ENCODE data around the gene CALCOCO1. TPM values are rescaled to one million over a fixed set of nuclear protein-coding genes. Genes with fewer than 3 reads are reported as not detected.

The CALCOCO1 gene
- polyA plus RNA-seq, 1 donor from 2014 or later = 169 TPM

DNA sequence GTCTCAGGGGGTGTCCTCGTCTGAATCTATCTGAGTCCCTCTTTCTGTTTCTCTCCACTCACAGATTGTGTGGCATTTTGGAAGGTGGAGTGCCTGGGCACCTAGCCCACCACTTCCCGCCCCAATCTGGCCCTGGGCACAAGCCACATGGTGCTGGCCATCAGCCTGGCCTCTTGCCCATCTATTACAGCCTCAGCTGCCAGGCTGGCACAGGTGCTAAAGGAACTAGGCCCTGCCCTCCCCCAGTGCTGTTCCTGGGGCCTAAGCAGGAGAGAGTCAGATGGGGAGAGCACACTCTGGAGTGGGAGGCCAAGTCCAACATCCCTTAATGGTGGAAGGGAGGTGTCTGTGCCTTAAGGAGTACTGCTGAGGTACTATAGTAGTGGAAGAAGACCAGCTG, 8.3 kb upstream of the CALCOCO1 start:
- TF ChIP-seq TAF1 (IDR thresholded peaks at IDR 0.05; ENCODE audit: low read depth) = no peak
- TF ChIP-seq, protein P1, sequence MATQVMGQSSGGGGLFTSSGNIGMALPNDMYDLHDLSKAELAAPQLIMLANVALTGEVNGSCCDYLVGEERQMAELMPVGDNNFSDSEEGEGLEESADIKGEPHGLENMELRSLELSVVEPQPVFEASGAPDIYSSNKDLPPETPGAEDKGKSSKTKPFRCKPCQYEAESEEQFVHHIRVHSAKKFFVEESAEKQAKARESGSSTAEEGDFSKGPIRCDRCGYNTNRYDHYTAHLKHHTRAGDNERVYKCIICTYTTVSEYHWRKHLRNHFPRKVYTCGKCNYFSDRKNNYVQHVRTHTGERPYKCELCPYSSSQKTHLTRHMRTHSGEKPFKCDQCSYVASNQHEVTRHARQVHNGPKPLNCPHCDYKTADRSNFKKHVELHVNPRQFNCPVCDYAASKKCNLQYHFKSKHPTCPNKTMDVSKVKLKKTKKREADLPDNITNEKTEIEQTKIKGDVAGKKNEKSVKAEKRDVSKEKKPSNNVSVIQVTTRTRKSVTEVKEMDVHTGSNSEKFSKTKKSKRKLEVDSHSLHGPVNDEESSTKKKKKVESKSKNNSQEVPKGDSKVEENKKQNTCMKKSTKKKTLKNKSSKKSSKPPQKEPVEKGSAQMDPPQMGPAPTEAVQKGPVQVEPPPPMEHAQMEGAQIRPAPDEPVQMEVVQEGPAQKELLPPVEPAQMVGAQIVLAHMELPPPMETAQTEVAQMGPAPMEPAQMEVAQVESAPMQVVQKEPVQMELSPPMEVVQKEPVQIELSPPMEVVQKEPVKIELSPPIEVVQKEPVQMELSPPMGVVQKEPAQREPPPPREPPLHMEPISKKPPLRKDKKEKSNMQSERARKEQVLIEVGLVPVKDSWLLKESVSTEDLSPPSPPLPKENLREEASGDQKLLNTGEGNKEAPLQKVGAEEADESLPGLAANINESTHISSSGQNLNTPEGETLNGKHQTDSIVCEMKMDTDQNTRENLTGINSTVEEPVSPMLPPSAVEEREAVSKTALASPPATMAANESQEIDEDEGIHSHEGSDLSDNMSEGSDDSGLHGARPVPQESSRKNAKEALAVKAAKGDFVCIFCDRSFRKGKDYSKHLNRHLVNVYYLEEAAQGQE (IDR thresholded peaks at IDR 0.05; ENCODE audit: borderline replicate concordance) = no peak
- TF ChIP-seq EP300 (conservative IDR thresholded peaks at IDR 0.05; ENCODE audit: poor library complexity, severe bottlenecking) = no peak
- TF ChIP-seq POLR2AphosphoS5 (IDR thresholded peaks at IDR 0.05) = no peak
- TF ChIP-seq EZH2 (IDR thresholded peaks at IDR 0.05; ENCODE audit: borderline replicate concordance, insufficient read depth, low read length, poor library complexity, severe bottlenecking) = no peak
- no peak for TF ChIP-seq RAD21 (conservative IDR thresholded peaks at IDR 0.05)
- no peak for TF ChIP-seq MXI1 (conservative IDR thresholded peaks at IDR 0.05; ENCODE audit: poor library complexity, severe bottlenecking)
- TF ChIP-seq, protein P2, sequence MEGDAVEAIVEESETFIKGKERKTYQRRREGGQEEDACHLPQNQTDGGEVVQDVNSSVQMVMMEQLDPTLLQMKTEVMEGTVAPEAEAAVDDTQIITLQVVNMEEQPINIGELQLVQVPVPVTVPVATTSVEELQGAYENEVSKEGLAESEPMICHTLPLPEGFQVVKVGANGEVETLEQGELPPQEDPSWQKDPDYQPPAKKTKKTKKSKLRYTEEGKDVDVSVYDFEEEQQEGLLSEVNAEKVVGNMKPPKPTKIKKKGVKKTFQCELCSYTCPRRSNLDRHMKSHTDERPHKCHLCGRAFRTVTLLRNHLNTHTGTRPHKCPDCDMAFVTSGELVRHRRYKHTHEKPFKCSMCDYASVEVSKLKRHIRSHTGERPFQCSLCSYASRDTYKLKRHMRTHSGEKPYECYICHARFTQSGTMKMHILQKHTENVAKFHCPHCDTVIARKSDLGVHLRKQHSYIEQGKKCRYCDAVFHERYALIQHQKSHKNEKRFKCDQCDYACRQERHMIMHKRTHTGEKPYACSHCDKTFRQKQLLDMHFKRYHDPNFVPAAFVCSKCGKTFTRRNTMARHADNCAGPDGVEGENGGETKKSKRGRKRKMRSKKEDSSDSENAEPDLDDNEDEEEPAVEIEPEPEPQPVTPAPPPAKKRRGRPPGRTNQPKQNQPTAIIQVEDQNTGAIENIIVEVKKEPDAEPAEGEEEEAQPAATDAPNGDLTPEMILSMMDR (IDR thresholded peaks at IDR 0.05; ENCODE audit: poor library complexity, severe bottlenecking) = no peak
- TF ChIP-seq SMC3 (conservative IDR thresholded peaks at IDR 0.05; ENCODE audit: poor library complexity) = no peak
- H4K20me1 ChIP-seq (ENCODE audit: insufficient read depth) = no peaks in the 10 kb centered on the region
- no peaks in the 10 kb centered on the region for H3K36me3 ChIP-seq (ENCODE audit: insufficient read depth, low read length)
- H3K4me2 ChIP-seq (ENCODE audit: low read length) = no peak overlapping the region
- no peaks in the 10 kb centered on the region for H3K9me2 ChIP-seq (ENCODE audit: insufficient read depth, low read length)
- peaks cover 17% of the 10 kb centered on the region for H3F3A ChIP-seq (ENCODE audit: insufficient read depth, low read length, poor library complexity, severe bottlenecking)
- peak overlapping the region; percentile 99 for H3K27ac ChIP-seq (ENCODE audit: low read length)
- no peak overlapping the region for H3K4me3 ChIP-seq (ENCODE audit: low read length)
- no peaks in the 10 kb centered on the region for H3K27me3 ChIP-seq (ENCODE audit: insufficient read depth, low read depth, low read length)
- no peaks in the 10 kb centered on the region for H3K9me3 ChIP-seq (ENCODE audit: low read length)
- peak overlapping the region; percentile 38 for H3K9ac ChIP-seq (ENCODE audit: low read length)
- no peaks in the 10 kb centered on the region for H3K79me2 ChIP-seq (replicated peaks; ENCODE audit: insufficient read depth, low read length)
- no peak overlapping the region for H2AFZ ChIP-seq (ENCODE audit: low read depth, low read length)

DNA sequence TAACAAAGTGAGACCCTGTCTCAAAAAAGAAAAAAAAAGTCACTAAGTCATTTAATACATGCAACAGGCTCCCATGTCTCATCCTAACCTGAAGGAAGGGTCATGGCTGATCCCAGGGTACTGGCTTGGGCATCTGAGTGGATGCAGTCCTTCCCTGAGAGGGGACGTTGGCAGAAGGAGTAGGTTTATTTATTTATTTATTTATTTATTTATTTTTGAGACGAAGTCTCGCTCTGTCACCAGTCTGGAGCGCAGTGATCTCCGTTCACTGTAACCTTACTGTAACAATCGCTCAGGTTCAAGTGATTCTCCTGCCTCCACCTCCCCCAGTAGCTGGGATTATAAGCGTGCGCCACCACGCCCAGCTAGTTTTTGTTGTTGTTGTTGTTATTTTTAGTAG, 7.2 kb upstream of the CALCOCO1 start:
- H2AFZ ChIP-seq (ENCODE audit: low read depth, low read length) = no peak overlapping the region
- no peak overlapping the region for H3K4me2 ChIP-seq (ENCODE audit: low read length)
- H3F3A ChIP-seq (ENCODE audit: insufficient read depth, low read length, poor library complexity, severe bottlenecking) = peaks cover 17% of the 10 kb centered on the region
- H4K20me1 ChIP-seq (ENCODE audit: insufficient read depth) = no peaks in the 10 kb centered on the region
- H3K9ac ChIP-seq (ENCODE audit: low read length) = no peak overlapping the region
- H3K79me2 ChIP-seq (replicated peaks; ENCODE audit: insufficient read depth, low read length) = no peaks in the 10 kb centered on the region
- H3K27me3 ChIP-seq (ENCODE audit: insufficient read depth, low read depth, low read length) = no peaks in the 10 kb centered on the region
- no peaks in the 10 kb centered on the region for H3K9me2 ChIP-seq (ENCODE audit: insufficient read depth, low read length)
- H3K36me3 ChIP-seq (ENCODE audit: insufficient read depth, low read length) = no peaks in the 10 kb centered on the region
- no peaks in the 10 kb centered on the region for H3K9me3 ChIP-seq (ENCODE audit: low read length)
- H3K4me3 ChIP-seq (ENCODE audit: low read length) = no peak overlapping the region
- H3K27ac ChIP-seq (ENCODE audit: low read length) = no peak overlapping the region
- no peak for TF ChIP-seq POLR2AphosphoS5 (IDR thresholded peaks at IDR 0.05)
- TF ChIP-seq, protein P1 (IDR thresholded peaks at IDR 0.05; ENCODE audit: borderline replicate concordance) = no peak
- no peak for TF ChIP-seq MXI1 (conservative IDR thresholded peaks at IDR 0.05; ENCODE audit: poor library complexity, severe bottlenecking)
- TF ChIP-seq SMC3 (conservative IDR thresholded peaks at IDR 0.05; ENCODE audit: poor library complexity) = no peak
- no peak for TF ChIP-seq EP300 (conservative IDR thresholded peaks at IDR 0.05; ENCODE audit: poor library complexity, severe bottlenecking)
- no peak for TF ChIP-seq TAF1 (IDR thresholded peaks at IDR 0.05; ENCODE audit: low read depth)

All from neural cell (in vitro differentiated cells).